T-helper 22 cell (primary cell): ENCODE data around the gene DTD2.
A peak's percentile ranks its signal among the peaks of the same experiment; 100 is the strongest.
"Not testable (repeated sequence)": the region's sequence is repeated elsewhere in the genome, so short reads cannot be mapped to it uniquely, and the experiment has no call there.

ENCODE experiments used
- DNase-seq: peaks from one replicate; pipeline ENCODE4 v3.0.0-alpha.2; 2020; ENCODE audit warnings: low read depth

Gene DTD2

DNA sequence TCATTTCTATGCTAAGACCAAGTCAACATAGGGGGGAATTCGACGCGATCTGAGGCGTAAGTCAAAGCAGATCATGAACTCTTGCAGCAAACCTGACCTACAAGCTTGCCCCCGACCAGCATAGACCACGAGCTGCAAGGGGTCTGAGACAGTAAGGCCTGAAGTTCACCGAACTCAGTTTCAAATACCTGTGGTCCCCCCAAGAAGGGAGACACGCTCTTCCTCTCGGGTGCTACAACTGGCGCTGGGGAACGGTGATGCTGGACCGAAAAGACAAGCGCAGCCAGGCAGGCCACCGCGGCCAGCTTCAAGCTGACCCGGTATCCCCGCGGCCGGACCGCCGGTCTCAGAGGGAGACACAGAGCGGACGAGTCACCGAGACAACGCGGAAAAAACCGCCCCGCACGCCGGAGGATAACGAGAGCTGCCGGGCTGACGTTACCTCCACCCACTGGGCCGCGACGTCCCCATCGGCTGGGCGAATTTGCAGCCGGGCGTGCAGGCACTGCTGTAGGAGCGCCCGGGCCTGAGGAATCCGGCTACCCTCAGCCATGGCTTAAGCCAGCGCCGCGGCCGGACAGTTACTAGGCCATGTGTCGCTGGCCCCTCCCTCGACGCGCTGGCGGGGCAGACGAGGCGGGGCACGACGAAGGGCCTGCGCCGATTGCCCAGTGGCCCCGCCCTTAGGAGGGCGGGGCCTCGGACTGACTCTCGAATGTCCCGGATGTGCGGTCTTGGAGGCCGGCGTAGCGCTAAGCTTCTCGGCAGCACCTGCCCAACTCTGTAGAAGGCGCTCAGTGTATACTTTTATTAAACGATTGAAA, at the start of gene DTD2:
DTD2 (minus strand) TSS at position 666 of the 824 bp plus-strand sequence; CDS start at position 553, 113 bp downstream.
- peak; percentile 83 for DNase-seq

DNA sequence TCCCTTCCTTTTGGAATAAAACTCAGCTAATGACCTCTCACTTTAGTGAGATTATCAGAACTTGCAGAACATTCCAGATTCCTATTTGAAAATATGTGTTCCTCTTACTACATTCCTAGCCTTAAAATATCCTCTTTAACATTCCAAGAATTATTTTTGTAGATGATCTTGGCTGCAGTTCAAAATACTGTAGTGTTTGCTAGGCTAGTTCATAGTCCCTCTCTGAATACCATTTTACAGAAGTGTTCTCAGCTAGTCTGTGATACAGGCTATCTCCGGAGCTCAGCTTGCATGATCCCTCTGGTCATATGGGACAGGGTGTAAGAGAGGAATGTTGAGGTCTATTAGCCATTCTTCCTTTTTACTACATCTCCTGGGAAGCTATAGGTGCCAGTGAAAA, 48.1 kb upstream of the DTD2 start:
- no peak for DNase-seq

DNA sequence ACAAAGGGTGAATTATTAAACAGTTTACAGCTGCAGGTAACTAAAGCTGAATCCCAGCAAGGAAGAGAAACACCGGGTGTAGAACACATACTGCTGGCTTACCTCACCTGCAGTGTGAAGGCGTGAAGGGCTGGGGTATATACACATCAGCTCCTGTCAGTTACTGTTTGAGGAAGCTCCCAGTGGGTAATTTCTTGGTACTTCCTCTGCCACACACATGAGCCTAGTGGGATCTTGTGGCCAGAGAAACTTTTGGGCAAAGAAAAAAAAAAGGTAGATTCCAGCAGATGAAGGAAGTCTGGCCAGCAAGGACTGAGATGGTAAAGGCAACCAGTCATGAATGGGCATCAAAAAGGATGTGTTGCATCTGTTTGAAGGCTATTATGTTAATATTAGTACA, 44.6 kb upstream of the DTD2 start:
- DNase-seq, result no peak

DNA sequence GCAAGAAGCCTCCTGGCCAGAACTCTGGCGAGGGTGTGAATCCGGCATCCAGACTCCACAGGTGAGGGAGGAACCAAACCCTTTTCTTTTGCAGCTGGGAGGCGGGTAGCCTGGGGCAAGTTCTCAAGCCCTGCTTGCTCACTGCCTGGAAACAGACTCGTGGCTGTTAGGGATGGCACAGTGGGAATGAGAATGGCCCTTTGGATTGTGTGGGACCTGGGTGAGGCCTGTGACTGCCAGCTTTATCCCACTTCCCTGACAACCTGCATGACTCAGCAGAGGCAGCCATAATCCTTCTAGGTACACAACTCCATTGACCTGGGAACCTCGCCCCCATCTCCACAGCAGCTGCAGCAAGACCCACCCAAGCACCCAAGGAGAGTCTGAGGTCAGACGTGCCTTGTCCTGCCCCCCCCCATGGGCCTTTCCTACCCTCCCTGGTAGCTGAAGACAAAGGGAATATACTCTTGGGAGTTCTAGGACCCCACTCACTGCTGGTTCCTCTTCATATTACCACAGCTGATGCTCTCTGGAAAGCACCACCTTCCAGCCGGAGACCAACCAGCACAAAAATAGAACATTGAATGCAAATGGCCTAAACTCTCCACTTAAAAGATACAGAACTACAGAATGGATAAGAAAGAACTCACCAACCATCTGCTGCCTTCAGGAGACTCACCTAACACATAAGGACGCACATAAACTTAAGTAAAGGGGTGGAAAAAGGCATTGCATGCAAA, 35.6 kb upstream of the DTD2 start:
- DNase-seq, result no peak

DNA sequence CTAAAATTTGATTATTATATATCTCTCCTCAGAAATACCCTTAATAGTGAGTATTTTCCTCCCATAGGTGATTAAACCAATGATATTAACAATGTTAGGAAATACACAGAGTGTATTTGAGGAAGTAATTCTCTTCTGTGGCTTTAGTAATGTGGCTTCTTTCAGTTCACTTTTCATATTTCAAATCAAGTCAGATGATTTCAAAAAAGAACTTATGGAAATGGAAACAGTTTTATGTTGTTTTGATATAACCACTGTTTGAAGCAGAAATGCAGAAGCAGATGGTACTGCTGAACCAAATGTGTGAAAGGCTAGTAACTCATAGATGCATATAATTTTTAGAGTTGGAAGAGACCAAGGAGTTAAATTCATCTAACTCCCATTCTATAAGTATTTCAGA, 32.4 kb upstream of the DTD2 start:
- DNase-seq, result no peak

DNA sequence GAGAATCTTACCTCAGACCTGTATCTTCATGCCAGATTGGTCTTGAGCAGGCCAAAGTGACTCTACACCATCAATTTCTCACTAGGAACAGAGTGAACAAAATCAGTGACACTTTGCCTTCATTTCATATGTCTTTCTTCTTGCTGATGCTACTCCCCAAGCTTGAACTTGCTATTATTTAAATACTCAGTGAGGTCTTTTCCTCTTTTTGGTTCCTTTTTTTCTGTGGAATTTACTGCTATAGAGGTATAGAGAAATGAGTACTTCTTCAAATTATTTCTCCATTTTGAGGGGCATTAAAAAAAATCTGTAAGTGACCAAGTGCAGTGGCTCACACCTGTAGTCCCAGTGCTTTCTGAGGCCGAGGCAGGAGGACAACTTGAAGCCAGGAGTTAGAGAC, 30.6 kb upstream of the DTD2 start, which contains the start of gene GPR33:
GPR33 (minus strand) TSS at position 154 of the 400 bp plus-strand sequence. CDS start 4,074 bp downstream, outside the sequence.
- no peak for DNase-seq

DNA sequence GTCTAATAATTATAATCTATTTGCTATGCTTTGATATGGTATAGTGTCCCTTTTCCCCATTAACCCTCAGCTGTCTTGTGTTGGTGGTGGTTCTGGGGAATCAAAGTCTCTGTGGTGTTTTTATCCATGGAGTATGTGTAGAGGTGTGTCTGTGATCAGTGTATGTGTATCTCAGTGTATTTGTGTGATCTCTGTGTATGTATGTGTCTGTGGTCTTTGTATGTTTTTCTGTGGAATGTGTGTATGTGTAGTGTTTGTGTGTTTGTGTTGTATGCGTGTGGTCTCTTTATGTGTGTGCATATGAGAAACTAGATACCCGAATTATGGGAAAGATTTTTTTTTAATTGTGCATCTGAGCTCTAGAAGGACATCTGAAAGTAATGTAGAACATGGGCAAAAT, 29.5 kb upstream of the DTD2 start:
- DNase-seq, result no peak

DNA sequence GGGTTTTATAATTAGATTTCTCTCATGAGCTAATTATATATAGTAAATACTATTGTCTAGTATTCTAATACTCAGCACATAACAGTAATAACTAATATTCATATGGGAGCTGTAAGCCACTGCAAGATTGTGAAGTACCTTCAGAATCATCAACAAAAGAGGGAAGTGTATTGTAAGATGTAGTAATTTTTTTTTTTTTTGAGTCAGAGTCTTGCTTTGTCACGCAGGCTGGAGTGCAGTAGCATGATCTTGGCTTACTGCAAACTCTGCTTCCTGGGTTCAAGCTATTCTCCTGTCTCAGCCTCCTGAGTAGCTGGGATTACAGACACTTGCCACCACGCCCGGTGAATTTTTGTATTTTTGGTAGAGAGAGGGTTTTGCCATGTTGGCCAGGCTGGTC, 27.4 kb upstream of the DTD2 start:
- no peak for DNase-seq

DNA sequence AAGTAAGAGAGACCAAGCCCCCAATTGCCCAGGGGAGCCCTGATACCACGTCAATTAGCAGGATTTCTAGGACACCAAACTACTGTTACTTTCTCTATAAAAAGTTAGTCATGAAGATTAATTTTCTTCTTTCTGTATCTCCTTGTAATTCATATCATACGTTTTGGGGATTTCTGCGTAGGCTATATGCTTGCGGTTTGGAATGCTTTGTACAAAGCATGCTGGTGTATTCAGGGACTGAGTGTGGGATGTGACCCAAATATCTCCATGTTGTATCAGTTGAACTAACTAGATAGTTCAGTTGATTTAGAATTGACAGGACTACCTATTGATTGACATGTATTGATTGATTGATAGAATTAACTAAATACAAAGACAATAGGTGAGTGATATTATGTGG, 22.9 kb upstream of the DTD2 start:
- DNase-seq, result no peak

DNA sequence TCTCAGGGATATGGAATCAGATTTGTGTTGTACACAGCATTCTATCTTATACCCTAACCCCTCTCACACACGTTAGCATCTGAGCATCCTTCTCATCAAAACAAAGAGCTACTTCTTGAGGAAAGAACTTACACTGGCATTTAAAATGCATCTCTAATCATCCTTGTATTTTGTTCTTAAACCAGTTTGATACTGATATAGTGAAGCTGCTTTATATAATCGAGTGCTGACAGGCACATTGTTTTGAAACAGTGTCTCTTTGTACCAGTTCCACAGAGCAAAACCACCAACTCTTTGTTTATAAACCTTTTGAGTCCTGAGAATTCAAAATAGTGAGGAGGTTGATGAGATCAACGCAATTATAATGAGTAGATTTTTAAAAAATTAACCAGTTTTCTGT, 21.7 kb upstream of the DTD2 start:
- DNase-seq, result no peak

DNA sequence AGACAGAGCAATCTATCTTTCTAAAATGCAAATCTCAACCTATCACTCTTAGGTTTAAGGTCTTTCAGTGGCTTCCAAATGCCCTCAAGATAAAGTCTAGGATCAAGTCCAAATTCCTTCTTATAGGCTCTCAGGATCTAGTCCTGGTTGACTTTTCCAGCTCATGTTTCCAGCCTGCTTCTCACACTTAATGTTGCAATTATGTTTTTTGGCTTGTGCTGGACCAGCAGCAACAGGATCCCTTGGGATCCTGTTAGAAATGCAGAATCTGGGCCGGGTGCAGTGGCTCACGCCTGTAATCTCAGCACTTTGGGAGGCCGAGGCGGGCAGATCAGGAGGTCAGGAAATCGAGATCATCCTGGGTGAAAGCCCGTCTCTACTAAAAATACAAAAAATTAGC, 19.9 kb upstream of the DTD2 start:
- no peak for DNase-seq

DNA sequence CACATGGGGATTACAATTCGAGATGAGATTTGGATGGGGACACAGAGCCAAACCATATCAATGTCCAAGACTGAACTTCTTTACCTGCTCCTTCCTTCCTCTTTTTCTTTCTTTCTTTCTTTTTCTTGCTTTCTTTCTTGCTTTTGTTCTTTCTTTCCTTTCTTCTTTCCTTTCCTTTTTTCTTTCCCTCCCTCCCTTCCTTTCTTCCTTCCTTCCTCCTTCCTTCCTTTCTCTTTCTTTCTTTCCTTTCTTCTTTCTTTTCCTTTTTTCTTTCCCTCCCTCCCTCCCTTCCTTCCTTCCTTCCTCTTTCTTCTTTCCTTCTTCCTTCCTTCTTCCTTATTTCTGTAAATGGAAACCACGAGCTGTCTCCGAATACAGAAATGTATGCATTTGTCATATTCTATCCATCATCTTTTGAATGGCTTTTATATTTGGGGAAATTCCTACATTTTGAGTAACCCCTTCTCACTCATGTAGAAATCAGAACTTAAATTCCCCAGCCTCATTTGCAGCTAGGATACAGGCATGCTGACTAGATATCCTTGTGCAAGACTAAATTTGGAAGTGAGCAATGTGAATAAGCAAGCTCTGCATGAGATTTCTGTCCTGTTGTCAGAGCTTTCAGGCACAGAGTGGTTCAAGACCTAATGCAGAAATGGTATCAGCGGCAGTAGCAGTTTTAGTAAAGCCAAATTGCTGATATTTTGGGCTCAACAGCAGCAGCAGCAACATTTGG, 19.0 kb upstream of the DTD2 start:
- DNase-seq, result no peak

DNA sequence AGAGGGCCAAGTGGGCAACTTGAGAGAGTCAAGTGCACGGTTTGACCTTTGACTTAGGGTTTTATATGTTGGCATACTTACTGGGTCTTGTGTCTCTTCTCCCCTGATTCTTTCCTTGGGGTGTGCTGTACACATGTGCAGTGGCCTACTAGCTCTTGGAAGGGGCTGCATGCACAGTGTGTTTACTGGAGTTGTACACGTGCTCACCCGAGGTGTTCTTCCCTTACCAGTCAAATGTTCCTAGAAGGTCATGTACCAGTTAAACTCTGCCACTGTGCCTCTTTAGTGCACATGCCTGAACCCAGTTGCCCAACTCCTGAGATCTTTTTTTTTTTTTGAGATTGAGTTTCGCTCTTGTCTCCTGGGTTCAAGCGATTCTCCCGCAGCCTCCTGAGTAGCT, 9.2 kb upstream of the DTD2 start:
- DNase-seq, result no peak

DNA sequence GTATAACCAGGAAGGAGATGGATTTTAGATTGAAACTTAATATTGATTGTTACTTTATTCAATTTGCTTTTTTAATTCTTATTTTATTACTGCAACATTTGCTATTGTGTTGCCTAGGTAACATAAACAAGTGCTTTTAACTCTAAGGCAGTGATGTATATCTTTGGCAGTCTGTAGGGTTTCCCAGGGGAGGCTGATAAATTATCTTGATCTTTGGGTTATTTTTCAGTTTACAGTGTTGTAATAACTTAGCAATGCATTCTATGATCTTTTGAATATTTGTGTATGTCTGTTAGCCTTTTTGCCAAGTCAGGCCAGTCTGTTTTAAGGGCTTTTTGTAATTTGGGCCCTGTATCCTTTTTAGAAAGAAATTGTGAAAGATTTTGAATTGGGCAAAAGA, 7.8 kb upstream of the DTD2 start:
- no peak for DNase-seq

DNA sequence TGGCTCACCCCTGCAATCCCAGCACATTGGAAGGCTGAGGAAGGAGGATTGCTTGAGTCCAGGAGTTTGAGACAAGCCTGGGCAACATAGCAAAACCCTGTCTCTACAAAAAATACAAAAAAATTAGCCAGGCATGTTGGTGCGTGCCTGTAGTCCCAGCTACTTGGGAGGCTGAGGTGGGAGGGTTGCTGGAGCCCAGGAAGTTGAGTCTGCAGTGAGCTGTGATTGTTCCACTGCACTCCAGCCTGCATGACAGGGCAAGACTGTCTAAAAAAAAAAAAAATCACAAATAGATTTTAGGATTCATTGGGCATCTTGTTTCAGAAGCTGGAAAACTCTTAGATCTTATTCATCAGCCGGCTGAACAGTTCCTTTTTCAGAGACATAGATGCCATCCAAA, 5.1 kb upstream of the DTD2 start:
- DNase-seq, result not testable (repeated sequence)

DNA sequence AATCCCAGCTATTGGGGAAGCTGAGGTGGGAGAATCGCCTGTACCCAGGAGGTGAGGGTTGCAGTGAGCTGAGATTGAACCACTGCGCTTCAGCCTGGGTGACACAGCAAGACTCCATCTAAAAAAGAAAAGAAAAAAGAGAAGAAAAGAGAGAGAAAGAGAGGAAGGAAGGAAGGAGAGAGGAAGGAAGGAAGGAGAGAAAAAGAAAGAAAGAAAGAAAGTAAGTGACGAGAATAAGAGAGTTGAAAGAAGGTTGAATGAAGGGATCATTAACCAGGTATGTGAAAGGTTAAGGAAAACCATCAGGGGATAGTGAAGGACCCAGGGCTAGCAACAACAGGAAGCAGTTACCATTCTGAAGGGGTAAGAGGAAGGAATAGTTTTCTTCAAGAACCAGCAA, 4.2 kb upstream of the DTD2 start:
- DNase-seq, result no peak

DNA sequence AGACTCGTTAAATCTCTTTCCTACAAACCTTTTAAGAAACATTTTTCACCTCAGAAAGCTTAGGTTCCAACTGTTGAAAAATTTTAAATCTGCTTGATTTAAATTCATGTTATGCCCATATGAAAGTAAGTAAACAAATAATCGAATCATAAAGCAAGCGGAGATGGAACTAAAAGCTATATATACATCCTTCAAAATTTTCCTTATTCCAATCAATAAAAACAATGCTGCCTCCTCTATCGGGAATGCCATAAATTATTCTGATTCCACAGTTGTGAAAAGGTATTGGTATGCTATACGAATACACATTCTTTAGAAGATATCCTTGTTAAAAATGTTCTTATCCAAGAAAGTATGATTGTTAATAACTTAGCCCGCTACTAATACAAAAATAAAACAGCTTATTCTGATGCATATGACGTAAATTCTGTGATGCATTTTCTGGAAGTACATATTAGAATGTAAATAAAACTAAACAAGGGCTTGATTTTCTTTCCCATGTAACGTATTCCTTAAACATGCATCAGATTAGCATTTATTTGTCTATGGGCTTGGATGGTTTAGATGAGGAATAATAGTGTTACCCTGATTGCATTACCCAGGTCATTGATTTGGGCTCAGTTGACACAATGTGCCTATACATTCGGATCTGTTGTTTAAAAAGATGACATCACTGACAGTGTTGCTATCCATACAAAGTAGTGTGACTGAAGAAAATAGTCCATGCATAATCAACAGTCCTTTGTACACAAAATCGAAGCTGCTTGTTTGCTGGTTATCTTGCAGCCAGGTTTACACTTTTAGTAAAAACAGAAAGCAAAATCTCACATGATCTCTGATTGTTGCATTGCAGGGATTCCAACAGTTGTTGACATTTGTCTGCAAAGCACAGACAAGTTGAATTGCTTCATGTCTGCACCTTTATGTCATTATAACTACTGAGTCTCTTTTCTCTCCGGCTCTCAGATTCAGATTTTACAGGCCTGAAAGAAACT, 656 bp upstream of the DTD2 start:
- DNase-seq, result no peak

DNA sequence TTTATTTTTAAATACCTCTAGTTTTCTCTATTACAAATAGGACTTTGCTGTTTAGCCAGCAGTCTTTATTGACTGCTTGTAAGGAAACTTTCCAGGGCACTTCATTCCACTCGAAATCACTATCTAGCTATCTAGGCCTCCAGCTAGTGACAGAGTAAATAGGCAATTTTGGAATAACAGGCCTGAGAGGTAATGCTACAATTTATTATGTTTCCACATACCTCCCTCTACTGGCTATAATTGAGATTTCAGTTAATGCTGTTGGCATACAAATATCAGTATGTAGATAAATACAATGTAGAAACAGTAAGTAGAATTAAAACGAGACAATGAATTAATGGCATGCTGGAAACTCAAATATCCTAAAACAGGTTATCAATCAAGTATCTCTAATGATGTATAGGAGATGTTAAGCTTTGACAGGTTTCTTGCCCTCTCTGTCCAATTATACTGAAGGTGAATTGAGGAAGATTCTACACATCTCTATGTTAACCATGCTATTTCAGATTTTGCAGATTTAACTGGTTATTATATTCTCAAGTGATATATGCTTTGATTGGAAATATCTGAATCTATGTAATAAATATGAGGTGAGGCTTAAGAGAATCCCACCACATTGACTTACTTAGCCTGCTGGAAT, 7.2 kb downstream of the DTD2 start:
- DNase-seq, result no peak

DNA sequence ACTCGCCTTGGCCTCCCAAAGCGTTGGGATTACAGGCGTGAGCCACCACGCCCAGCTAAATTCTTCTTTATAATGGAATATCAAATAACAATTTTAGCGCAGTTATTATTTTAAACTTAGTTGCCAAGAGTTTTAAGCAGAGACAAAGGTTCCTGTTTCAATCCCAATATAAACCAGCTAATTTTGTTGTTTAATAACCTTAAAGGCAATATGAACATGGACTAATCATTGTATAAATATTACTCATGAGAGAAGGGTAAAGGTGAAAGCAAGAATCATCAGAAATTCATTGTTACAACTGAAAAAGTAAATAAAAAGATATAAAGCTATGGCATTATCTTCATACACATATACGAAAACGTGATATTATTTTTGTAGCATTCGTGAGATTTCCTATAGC, 8.2 kb downstream of the DTD2 start:
- no peak for DNase-seq

DNA sequence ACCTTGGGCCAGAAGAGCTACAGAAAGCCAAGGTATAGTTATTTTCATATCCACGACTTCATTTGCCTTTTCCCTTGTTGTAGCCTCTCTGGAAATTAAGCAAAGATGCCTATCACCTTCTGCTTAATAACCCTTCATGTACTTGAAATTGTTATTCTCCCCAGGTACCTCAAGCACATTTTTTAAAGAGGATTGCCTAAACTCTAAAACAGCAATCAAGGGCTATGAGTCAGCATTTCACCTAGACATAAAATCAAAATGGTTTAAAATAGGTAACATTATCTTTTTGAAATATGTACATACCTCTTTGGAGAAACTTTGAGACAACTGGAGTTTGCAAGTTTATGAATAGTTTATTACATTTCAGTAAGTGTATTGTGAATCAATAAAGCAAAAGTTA, 11.6 kb downstream of the DTD2 start:
- no peak for DNase-seq

DNA sequence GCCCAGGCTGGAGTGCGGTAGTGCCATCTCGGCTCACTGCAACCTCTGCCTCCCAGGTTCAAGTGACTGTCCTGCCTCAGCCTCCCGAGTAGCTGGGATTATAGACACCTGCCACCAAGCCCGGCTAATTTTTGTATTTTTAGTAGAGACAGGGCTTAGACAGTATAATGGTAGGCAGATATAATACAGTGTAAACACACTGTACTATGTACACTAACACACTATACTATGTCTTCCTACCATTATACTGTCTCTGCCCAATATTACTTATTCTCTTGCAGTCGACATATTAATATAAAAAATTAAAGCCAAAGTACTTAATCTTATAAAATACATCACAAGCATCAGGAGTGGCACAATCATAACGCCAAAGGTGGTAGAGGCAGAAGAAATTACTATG, 15.0 kb downstream of the DTD2 start:
- DNase-seq, result no peak
